GM19035 (cell line): ENCODE measurements around the gene P2RY14.
"Not testable (repeated sequence)": the region's sequence is repeated elsewhere in the genome, so short reads cannot be mapped to it uniquely, and the experiment has no call there.

Source experiments
- ATAC-seq: cut with Tn5 transposase; IDR thresholded peaks from one replicate; pipeline ENCODE4 v1.9.1; 2021; ENCODE audit not compliant: unreplicated experiment

Gene P2RY14

GRCh38 chr3:151264605-151265004, 13.7 kb downstream of the P2RY14 start:
- no peak for ATAC-seq

GRCh38 chr3:151262871-151263525, 15.3 kb downstream of the P2RY14 start:
- ATAC-seq: no peak

- ATAC-seq: no peak
Observed at GRCh38 chr3:151259664-151260063, 18.7 kb downstream of the P2RY14 start.

- no peak for ATAC-seq
Observed at GRCh38 chr3:151256749-151257148, 21.6 kb downstream of the P2RY14 start.

- ATAC-seq: no peak
Observed at GRCh38 chr3:151248772-151249337, 29.5 kb downstream of the P2RY14 start.

GRCh38 chr3:151242006-151242405, 36.3 kb downstream of the P2RY14 start:
- ATAC-seq: not testable (repeated sequence)

- ATAC-seq: no peak
Observed at GRCh38 chr3:151236736-151237135, 41.6 kb downstream of the P2RY14 start.

- ATAC-seq: no peak
Observed at GRCh38 chr3:151236316-151236715, 42.0 kb downstream of the P2RY14 start.

- ATAC-seq: no peak
Observed at GRCh38 chr3:151234825-151235224, 43.5 kb downstream of the P2RY14 start.

GRCh38 chr3:151232991-151233390, 45.4 kb downstream of the P2RY14 start:
- no peak for ATAC-seq

- not testable (repeated sequence) for ATAC-seq
Observed at GRCh38 chr3:151232403-151232802, 45.9 kb downstream of the P2RY14 start.

GRCh38 chr3:151230646-151231045, 47.7 kb downstream of the P2RY14 start:
- ATAC-seq: peak; percentile 55

GRCh38 chr3:151228666-151229040, 49.7 kb downstream of the P2RY14 start:
- ATAC-seq: no peak

GRCh38 chr3:151227807-151228665, 50.3 kb downstream of the P2RY14 start:
- ATAC-seq: peak; percentile 90

GRCh38 chr3:151227266-151227806, 51.0 kb downstream of the P2RY14 start:
- ATAC-seq: peak; percentile 30

GRCh38 chr3:151226825-151227224, 51.5 kb downstream of the P2RY14 start:
- ATAC-seq: no peak

GRCh38 chr3:151226088-151226563, 52.2 kb downstream of the P2RY14 start:
- no peak for ATAC-seq

- ATAC-seq: no peak
Observed at GRCh38 chr3:151225040-151225975, 53.0 kb downstream of the P2RY14 start.

GRCh38 chr3:151224268-151224866, 54.0 kb downstream of the P2RY14 start:
- no peak for ATAC-seq

GRCh38 chr3:151219056-151219455, 59.3 kb downstream of the P2RY14 start:
- no peak for ATAC-seq
